GM21723 (cell line): ENCODE data around the gene RNF180.

Source experiments
- ATAC-seq: cut with Tn5 transposase; IDR thresholded peaks from one replicate; pipeline ENCODE4 v1.9.1; 2021; ENCODE audit warnings: mild to moderate bottlenecking, moderate library complexity; ENCODE audit not compliant: unreplicated experiment

Gene RNF180, protein sequence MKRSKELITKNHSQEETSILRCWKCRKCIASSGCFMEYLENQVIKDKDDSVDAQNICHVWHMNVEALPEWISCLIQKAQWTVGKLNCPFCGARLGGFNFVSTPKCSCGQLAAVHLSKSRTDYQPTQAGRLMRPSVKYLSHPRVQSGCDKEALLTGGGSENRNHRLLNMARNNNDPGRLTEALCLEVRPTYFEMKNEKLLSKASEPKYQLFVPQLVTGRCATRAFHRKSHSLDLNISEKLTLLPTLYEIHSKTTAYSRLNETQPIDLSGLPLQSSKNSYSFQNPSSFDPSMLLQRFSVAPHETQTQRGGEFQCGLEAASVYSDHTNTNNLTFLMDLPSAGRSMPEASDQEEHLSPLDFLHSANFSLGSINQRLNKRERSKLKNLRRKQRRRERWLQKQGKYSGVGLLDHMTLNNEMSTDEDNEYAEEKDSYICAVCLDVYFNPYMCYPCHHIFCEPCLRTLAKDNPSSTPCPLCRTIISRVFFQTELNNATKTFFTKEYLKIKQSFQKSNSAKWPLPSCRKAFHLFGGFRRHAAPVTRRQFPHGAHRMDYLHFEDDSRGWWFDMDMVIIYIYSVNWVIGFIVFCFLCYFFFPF

GRCh38 chr5:64165500-64166200 is at the start of gene RNF180:
TSS of gene RNF180 (plus strand) at chr5:64165843. CDS start at chr5:64200808, 34,965 bp downstream.
- peak; percentile 58 for ATAC-seq

GRCh38 chr5:64125521-64125920 is 40.1 kb upstream of the RNF180 start:
- ATAC-seq: no peak

- ATAC-seq: no peak
Observed at GRCh38 chr5:64126202-64126741, 39.4 kb upstream of the RNF180 start.

- ATAC-seq: no peak
Observed at GRCh38 chr5:64140018-64140417, 25.6 kb upstream of the RNF180 start.

GRCh38 chr5:64144425-64145215 is 21.0 kb upstream of the RNF180 start:
- no peak for ATAC-seq

DNA sequence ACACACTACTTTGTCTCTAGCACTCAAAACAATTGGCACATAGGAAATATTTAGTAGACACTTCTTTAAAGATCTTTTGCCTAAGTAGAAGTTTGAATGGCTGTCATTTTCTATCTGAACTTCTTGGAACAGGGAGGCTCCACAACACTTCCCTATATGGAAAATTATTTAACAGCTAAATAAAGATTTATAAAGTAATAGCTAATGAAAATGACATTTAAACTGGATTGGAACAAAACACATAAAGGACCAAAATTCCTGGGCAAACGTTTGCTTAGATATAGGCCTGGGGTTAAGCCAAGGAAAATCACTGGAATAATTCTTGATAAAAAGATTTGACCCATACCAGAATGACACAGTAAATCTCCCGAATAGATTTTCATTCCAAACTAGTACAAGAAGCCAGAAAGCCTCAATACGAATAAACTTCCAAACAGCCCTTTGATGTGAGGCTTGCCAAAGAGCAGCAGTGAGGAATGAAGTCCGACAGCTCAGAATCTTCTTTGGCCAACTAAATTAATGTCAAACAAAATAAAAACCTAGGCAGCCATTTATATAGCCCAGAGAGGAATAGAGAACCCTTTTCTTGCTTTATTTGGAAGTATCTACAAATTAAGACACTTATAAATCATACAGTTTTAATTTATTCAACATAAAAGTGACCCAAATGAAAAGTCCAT is 20.3 kb upstream of the RNF180 start:
- no peak for ATAC-seq

GRCh38 chr5:64147379-64147778 is 18.3 kb upstream of the RNF180 start:
- no peak for ATAC-seq

DNA sequence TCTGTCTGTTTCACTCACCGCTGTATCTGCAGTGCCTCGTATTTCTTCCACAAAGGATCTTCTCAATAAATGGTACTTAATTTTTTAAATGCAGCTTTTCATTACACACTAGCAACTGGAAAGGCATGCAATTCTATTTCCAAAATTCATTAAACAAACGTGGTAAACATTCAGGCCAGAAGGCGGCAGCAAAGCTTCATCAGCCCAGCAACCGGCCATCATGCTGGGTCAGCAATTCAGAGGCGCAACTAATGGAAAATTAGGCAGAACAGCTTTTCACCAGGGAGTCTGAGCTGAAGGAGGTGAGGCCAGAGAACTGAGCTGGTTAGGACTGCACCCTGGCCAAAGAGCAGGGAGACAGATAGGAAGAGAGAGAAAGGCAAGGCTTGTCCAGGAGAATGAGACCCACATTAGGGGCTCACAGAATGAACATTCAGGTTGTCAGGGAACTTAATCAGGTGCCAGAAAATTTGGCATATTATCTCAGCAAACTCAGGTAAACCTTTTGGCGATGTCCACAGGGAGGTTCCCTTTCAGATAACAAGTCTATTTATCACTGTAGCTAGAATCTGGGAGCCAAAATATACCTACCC is 17.7 kb upstream of the RNF180 start:
- peak; percentile 57 for ATAC-seq

DNA sequence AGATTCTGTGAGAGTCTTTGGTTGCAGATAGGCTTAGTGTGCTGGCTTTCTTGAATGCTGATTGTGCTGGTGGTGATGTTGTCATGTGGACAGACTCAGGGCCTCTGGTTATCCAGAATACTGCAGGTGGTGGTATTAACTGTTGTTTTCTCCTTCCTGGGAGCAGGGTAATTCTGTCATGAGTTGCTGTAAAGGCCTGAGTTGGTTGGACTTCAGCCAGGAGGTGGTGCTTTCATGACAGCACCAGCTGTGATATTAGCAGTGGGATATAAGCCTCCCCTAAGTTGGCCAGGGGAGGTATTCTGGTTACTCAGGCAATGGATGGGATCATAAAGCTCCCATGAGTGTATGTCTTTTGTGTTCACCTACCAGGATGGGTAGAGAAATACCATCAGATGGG is 16.4 kb upstream of the RNF180 start:
- no peak for ATAC-seq

GRCh38 chr5:64149857-64150521 is 15.7 kb upstream of the RNF180 start:
- no peak for ATAC-seq

- ATAC-seq: no peak
Observed at GRCh38 chr5:64156261-64156660, 9.4 kb upstream of the RNF180 start.

DNA sequence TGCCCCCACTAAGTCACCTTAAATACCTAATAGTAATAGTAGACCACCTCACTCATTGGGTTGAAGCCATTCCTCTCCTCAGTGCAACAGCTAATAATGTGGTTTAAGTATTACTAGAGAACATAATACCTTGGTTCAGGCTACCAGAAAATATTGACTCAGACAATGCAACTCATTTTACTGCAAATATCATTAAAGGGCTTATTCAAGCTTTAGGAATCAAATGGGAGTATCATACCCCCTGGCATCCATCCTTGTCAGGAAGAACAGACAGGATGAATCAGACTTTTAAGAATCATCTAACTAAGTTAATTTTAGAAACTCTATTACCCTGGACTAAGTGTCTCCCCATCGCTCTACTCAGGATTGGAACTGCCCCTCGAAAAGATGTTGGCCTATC is 6.8 kb upstream of the RNF180 start:
- no peak for ATAC-seq

DNA sequence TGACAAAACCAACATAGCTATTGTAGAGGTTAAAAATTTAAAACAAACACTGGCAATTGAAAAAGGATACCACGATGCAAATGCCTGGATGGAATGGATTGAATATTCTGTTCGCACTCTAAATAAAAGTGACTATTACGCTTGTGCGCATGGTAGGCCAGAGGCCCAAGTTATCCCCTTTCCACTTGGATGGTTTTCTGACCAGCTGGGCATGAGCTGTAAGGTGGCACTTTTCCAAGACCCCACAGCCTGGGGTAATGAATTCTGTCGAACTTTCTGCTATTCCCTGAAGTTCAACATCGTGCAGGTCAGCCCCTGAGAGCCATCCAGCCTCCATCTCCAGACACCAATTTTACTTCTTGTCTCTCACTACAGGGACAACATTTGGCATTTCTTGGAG is 5.4 kb upstream of the RNF180 start:
- no peak for ATAC-seq

DNA sequence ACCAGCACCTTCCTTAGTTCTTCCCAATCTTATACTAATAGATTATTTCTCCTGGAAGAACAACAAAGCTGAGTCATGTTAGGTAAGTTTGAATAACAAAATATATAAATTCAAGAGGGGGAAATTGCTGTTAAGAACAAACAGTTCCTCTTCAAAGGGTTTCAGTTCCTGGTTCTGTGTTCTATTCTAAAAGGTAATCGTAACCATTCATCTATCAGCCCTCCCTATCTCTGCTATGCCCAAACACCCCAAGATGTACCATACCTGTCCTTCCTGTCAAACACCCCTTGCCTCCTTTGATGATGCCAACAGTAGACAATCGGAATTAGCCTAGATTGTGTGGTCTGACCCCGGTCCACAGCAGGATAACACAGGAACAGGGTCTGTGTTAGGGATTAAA is 4.2 kb upstream of the RNF180 start:
- no peak for ATAC-seq

- no peak for ATAC-seq
Observed at GRCh38 chr5:64163135-64163534, 2.5 kb upstream of the RNF180 start.

GRCh38 chr5:64163746-64164145 is 1.9 kb upstream of the RNF180 start:
- ATAC-seq: no peak

DNA sequence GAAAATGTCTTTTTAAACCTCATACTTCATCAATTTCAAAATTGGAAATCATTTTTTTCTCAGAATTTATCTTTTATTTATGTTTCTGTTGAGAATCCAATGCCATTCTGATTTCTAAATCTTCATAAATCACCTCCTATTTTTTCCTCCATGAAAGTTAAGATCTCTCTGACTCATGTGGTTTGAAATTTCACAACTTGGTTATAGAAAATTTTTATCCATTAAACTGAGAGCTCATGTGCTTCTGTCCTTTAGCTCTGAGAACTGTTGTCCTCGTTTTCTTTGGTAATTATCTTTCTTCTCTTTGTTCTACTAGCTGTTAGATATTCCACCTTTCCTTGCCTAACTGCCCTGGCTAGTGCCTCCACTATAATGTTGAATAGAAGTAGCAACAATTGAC is 1.5 kb upstream of the RNF180 start:
- ATAC-seq: no peak

DNA sequence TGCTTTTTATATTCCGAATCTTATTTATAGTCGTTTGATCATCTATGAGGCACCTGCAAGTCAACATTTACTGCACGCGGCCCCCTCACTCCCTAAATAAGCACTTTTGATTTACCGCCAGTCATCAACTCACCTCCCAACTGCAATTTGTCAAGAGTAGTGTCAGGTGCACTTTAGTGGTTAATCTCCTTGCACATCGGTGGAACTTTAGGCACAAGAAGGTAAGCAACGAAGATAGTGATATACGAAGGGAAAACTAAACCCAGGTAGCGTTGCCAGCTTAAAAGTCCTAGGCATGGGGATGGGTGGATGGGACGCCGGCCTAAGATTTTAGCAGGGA is 513 bp upstream of the RNF180 start:
- no peak for ATAC-seq

GRCh38 chr5:64166201-64166959 is 737 bp downstream of the RNF180 start:
- ATAC-seq: no peak
